Omental fat pad (tissue), 4 donors: Measurements from ENCODE around the gene OCRL. TPM values are rescaled to one million over a fixed set of nuclear protein-coding genes. Genes with fewer than 3 reads are reported as not detected.

ENCODE experiments used
- ATAC-seq: fragments of 150-250 bp; one replicate; pipeline ENCODE4 v1.9.1; 2016; ENCODE audit warnings: mild to moderate bottlenecking, moderate library complexity; ENCODE audit not compliant: low FRiP score
- DNase-seq: peaks from one replicate; pipeline ENCODE4 v3.0.0-alpha.2; 2019; ENCODE audit warnings: low spot score
- total RNA-seq, 4 donors: library from RNA; depleted of rRNA; stranded (reverse); fragments of >200 nt; gene quantifications; one replicate each; pipeline ENCODE4 v1.1.0, GENCODE V29; 2016
- TF ChIP-seq, protein P1 (sequence below), 3 donors: fragments of 450-650 bp; IDR thresholded peaks; one replicate each; pipeline ENCODE4 v1.5.1; 2016 to 2017; ENCODE audit warnings: antibody characterized with exemption in 3 of 3, mild to moderate bottlenecking in 3 of 3, moderate library complexity in 2 of 3

Gene OCRL
- total RNA-seq, 4 donors from 2014 or later, result 12.7 to 21.8 (median 17.8) TPM

DNA sequence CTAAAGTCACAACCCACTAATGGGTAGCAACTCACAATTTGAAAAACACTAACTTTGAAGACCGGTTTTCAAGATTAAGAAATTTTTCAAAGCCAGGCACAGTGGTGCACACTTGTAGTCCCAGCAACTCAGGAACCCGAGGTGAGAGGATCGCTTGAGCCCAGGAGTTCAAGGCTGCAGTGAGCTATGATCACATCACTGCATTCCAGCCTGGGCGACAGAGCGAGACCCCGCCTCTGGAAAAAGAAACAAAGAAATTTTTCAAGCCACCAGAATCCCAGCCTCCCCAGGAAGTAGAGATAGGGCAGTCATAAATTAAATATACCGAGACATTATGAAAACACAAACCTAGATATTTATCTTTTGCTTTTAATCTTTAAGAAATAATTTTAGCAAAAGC lies 29.7 kb upstream of the OCRL start:
- ATAC-seq (no peak), DNase-seq (no peak)
- TF ChIP-seq, protein P1, sequence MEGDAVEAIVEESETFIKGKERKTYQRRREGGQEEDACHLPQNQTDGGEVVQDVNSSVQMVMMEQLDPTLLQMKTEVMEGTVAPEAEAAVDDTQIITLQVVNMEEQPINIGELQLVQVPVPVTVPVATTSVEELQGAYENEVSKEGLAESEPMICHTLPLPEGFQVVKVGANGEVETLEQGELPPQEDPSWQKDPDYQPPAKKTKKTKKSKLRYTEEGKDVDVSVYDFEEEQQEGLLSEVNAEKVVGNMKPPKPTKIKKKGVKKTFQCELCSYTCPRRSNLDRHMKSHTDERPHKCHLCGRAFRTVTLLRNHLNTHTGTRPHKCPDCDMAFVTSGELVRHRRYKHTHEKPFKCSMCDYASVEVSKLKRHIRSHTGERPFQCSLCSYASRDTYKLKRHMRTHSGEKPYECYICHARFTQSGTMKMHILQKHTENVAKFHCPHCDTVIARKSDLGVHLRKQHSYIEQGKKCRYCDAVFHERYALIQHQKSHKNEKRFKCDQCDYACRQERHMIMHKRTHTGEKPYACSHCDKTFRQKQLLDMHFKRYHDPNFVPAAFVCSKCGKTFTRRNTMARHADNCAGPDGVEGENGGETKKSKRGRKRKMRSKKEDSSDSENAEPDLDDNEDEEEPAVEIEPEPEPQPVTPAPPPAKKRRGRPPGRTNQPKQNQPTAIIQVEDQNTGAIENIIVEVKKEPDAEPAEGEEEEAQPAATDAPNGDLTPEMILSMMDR (IDR thresholded peaks at IDR 0.05), result no peak

DNA sequence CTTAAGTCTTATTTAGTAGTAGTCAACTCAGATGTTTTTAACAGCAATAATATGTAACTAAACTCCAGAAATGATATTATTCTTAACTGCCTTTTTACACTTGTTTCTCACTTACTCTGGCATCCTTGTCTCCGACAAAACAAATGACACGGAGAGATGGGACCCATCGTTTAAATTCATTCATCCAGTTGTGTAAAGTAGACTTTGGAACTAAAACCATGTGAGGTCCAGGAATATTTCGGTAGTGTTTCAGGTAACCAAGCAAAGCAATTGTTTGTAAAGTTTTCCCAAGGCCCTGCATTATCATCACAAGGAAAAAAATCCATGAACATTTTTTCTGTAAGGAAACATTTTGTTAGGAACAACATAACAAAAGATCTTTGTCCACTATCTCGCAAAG lies 28.4 kb upstream of the OCRL start:
- no peak for DNase-seq
- TF ChIP-seq, protein P1 (IDR thresholded peaks at IDR 0.05), result no peak
- ATAC-seq, result no peak

DNA sequence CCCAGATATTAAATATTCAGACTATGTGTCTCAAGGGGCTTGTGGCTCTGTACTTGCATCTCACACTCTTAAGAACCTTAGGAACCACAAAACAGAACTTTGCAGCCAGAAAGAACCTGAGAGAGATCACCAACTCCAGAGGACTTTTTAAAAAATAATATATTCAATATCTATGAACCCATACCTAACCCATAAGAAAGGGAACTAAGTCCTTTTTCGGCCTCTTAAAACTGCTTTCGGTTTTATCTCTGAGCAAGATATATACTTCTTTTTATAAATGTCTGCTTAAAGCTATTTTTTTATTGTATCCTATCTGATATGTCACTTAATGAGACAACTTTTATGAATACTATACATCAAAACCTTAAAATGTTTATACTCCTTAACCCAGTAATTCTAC lies 27.6 kb upstream of the OCRL start:
- DNase-seq (no peak), ATAC-seq (no peak)
- TF ChIP-seq, protein P1 (IDR thresholded peaks at IDR 0.05), result no peak

DNA sequence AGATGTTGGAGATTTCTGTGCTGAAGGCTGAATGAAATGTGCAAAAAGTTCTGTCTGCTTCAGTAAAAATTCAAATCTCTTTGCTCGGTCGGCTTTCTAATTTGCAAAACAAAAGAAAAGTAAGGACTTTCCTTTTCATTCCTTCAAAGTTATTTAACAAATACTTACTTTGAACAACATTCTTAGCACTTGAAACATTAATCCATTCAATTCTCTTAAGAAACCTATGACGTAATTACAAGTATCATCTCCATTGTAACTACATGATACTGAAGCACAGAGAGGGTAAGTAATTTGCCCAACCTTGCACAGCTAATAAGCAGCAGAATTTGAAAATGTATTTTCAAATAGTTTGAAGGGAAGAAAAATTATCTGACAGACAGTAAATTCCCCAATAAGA lies 23.7 kb upstream of the OCRL start:
- TF ChIP-seq, protein P1 (IDR thresholded peaks at IDR 0.05), result no peak
- no peak for ATAC-seq
- DNase-seq, result no peak

DNA sequence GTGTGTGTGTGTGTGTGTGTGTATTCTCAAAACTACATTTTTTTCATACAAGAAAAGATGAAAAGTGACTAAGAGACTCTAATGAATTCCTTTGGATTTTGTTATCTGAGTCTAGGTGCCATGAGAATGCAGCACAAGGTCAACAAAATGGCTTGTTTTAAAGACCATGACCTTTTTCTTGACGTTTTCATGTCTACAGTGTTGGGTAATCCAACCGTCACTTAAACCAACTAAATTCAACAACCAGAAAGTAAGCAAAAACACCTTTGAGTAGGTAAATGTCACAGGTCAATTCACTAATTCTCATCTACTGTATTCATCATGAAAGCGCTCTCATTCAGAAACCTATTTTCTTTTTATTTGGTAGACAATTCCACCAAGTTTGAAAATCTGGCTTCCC lies 19.9 kb upstream of the OCRL start:
- TF ChIP-seq, protein P1 (IDR thresholded peaks at IDR 0.05), result no peak
- no peak for DNase-seq
- no peak for ATAC-seq

DNA sequence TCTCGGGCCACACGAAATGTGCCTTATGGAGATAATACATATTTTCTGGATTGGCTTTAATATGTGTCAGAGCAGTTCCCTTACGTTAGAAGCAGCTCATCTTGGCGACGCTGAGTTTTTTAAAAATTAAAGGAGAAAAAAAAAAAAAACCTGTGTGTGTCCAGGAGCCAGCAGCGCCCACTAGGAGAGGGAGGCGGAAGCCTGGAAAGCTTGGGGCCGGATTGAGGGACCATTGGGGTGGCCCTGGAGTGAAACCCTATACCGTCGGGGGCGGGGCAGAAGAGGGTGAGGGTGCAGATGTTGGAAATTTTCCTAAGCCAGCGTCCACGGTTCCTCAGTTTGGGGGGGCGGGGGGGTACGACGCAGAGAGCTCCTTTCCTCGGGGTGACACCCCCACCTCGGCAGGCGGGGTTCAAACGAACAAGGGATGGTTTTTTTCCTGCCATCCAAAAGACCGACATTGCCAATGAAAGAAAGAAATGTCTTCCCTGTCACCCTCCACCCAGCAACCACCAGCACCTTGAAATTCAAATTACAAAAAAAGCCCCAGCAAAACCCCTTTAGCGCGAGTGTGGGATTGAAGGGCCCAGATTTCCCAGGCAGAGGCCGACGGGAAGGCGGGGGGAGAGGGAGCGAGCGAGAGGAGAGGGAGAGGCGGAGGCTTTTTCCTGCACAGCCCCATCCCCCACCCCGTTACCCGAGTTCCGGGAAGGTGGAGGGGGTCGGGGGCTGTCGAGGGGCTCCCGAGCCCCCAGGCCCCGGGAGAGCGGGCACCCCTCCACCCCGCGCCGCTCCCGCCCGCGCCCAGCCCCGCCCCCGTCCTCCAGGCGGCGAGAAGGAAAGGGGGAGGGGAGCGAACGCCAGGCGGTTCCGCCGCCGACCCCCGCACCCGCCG lies 17.6 kb upstream of the OCRL start:
- TF ChIP-seq, protein P1 (IDR thresholded peaks at IDR 0.05), result no peak
- ATAC-seq (peak; percentile 66), DNase-seq (no peak)
